SU-DHL-6 (cell line): ENCODE results near the gene SUV39H1.

Experiments used
- EZH2phosphoT487 ChIP-seq: fragments of 200-600 bp; sonication (generic), shearing (Covaris generic); conservative IDR thresholded peaks from 2 replicates; pipeline ENCODE4 v1.6.1; 2018; ENCODE audit warnings: mild to moderate bottlenecking, antibody characterized with exemption, low read length, moderate library complexity, mixed read lengths
- TF ChIP-seq, protein P1 (sequence below): fragments of 200-600 bp; sonication (generic); IDR thresholded peaks from one replicate; pipeline ENCODE4 v1.5.1; 2017; ENCODE audit warnings: antibody characterized with exemption, mild to moderate bottlenecking, low read length, moderate library complexity; ENCODE audit not compliant: insufficient read depth, poor library complexity, severe bottlenecking

DNA sequence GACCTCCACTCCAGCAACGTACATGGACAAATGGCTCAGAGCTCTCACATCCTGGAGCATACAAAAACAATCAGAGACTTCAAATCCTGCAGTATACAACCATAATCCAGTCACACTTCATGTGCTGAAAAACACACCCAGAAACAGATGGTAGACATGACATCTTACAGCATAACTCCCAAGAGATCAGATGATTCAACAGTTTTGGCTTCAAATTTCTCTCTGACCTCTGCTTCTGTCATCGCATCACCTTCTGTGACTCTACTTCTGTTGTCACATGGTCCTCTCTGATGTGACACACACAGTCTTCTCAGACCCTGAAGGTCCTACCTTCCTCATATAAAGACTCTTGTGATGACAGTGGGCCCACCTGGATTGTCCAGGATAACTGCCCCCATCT, 18.5 kb downstream of the SUV39H1 start:
- TF ChIP-seq, protein P1, sequence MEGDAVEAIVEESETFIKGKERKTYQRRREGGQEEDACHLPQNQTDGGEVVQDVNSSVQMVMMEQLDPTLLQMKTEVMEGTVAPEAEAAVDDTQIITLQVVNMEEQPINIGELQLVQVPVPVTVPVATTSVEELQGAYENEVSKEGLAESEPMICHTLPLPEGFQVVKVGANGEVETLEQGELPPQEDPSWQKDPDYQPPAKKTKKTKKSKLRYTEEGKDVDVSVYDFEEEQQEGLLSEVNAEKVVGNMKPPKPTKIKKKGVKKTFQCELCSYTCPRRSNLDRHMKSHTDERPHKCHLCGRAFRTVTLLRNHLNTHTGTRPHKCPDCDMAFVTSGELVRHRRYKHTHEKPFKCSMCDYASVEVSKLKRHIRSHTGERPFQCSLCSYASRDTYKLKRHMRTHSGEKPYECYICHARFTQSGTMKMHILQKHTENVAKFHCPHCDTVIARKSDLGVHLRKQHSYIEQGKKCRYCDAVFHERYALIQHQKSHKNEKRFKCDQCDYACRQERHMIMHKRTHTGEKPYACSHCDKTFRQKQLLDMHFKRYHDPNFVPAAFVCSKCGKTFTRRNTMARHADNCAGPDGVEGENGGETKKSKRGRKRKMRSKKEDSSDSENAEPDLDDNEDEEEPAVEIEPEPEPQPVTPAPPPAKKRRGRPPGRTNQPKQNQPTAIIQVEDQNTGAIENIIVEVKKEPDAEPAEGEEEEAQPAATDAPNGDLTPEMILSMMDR = no peak
- TF ChIP-seq EZH2phosphoT487 = no peak
